Osteocyte (in vitro differentiated cells): ENCODE results near the gene ZC3H15. TPM values are rescaled to one million over a fixed set of nuclear protein-coding genes. Genes with fewer than 3 reads are reported as not detected.

Experiments used
- DNase-seq: peaks from one replicate; pipeline ENCODE4 v3.0.0; 2021; ENCODE audit warnings: mixed read lengths; ENCODE audit not compliant: unreplicated experiment; ENCODE audit errors: extremely low spot score
- H3K27ac Mint-ChIP-seq: one replicate; pipeline ENCODE4 v1.8.0; 2021; ENCODE audit warnings: mild to moderate bottlenecking, mixed read lengths; ENCODE audit not compliant: unreplicated experiment
- H3K27me3 Mint-ChIP-seq: one replicate; pipeline ENCODE4 v1.8.0; 2021; ENCODE audit warnings: mixed read lengths; ENCODE audit not compliant: unreplicated experiment
- H3K36me3 Mint-ChIP-seq: one replicate; pipeline ENCODE4 v1.8.0; 2021; ENCODE audit warnings: mixed read lengths; ENCODE audit not compliant: unreplicated experiment
- H3K4me1 Mint-ChIP-seq: one replicate; pipeline ENCODE4 v1.8.0; 2021; ENCODE audit warnings: mixed read lengths; ENCODE audit not compliant: unreplicated experiment
- H3K4me3 Mint-ChIP-seq: one replicate; pipeline ENCODE4 v1.8.0; 2021; ENCODE audit warnings: mild to moderate bottlenecking, moderate library complexity, mixed read lengths; ENCODE audit not compliant: unreplicated experiment
- H3K9me3 Mint-ChIP-seq: one replicate; pipeline ENCODE4 v1.8.0; 2021; ENCODE audit warnings: mixed read lengths; ENCODE audit not compliant: unreplicated experiment
- CTCF ChIP-seq: fragments of 200-600 bp; sonication (generic); IDR thresholded peaks from 2 replicates; pipeline ENCODE4 v1.5.0; 2021; ENCODE audit warnings: antibody characterized with exemption, mild to moderate bottlenecking, moderate library complexity
- total RNA-seq: library from RNA; stranded (reverse); gene quantifications from 2 replicates; pipeline ENCODE4 v1.2.1, GENCODE V29; 2021

Gene ZC3H15
- total RNA-seq, 1 donor from 2014 or later, result 43.7 TPM

GRCh38 chr2:186558512-186559276, 72.6 kb downstream of the ZC3H15 start:
- no peak for DNase-seq
- no peaks in the 10 kb centered on the region for H3K27me3 Mint-ChIP-seq
- no peak for TF ChIP-seq CTCF
- no peak overlapping the region for H3K4me3 Mint-ChIP-seq
- H3K27ac Mint-ChIP-seq, result no peak overlapping the region
- peaks cover 2% of the 10 kb centered on the region for H3K4me1 Mint-ChIP-seq
- H3K36me3 Mint-ChIP-seq, result peaks cover 5% of the 10 kb centered on the region
- H3K9me3 Mint-ChIP-seq, result peaks cover 11% of the 10 kb centered on the region

Other genes starting within 250 kb of the ZC3H15 start
- 141 and 146 TPM in 2 replicates for gene ITGAV, start 103.8 kb downstream of the ZC3H15 start, total RNA-seq
- gene FAM171B, start 207.8 kb downstream of the ZC3H15 start, total RNA-seq, result 24.4 and 27.6 TPM in 2 replicates